ENCODE results near the gene NSUN7. TPM values are rescaled to one million over a fixed set of nuclear protein-coding genes. Genes with fewer than 3 reads are reported as not detected.

Gene NSUN7
- polyA plus RNA-seq, 1 experiment: 0.18 TPM

GRCh38 chr4:40822420-40823166 is 72.8 kb downstream of the NSUN7 start:
- H3K36me3 ChIP-seq (ENCODE audit: control insufficient read depth, insufficient read depth, low read length): peaks cover 18% of the 10 kb centered on the region
- CTCF ChIA-PET: interaction anchor here (1.8 kb wide), 1 partner anchor 18 kb away, joined by 5 read pairs; no protein-coding TSS in a partner anchor
- no peaks in the 10 kb centered on the region for H3K27me3 ChIP-seq (ENCODE audit: control insufficient read depth, insufficient read depth, low read length)
- no peak for TF ChIP-seq CTCF (IDR thresholded peaks at IDR 0.05; ENCODE audit: insufficient read depth, low read depth, low read length)
- POLR2A ChIA-PET: no interaction called here
- DNase-seq (ENCODE audit: low read depth): no peak
- no peak overlapping the region for H3K4me3 ChIP-seq (ENCODE audit: low read depth, low read length)

DNA sequence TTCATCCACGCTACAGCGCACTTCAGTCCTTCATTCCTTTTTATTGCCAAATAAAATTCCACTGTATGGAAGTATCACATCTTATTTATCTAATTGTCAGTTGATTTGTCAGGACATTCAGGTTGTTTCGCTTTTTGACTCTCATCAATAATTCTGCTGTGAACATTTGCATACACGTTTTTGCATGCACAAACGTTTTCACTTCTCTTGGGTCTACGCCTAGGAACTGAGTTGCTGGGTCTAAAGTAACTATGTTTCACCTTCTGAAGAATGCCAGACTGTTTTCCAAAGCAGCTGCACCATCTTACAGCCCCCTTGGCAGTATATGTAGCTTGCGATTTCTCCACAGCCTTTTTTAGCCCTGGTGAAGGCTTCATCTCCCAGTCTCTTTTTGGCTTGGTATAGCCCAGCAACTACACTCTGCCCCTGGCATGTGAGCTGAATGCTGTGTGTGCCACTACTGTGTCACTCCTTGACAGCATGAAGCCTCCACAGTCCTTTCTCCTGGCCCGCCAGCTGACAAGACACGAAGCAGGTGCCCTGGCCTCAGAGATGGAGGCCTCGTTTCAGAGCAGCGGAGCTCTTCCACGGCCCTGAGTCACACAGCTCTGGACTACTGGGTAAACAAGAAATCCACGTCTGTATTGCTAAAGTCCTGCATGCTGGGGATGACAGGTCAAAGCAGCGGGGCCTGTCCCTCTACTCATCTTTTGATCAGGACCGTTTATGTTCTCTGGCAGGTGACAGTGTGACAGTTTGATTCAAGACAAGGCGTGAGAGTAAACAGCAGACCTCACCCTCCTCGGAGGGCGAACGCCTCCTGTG is 75.5 kb downstream of the NSUN7 start:
- ChIA-PET POLR2A (no interaction called here), CTCF (interaction anchor here (1.5 kb wide), 1 partner anchor 16 kb away, joined by 6 read pairs; no protein-coding TSS in a partner anchor)
- no peaks in the 10 kb centered on the region for H3K27me3 ChIP-seq (ENCODE audit: control insufficient read depth, insufficient read depth, low read length)
- no peak for TF ChIP-seq CTCF (IDR thresholded peaks at IDR 0.05; ENCODE audit: insufficient read depth, low read depth, low read length)
- peaks cover 21% of the 10 kb centered on the region for H3K36me3 ChIP-seq (ENCODE audit: control insufficient read depth, insufficient read depth, low read length)
- no peak overlapping the region for H3K4me3 ChIP-seq (ENCODE audit: low read depth, low read length)
- no peak for DNase-seq (ENCODE audit: low read depth)

- DNase-seq (ENCODE audit: low read depth): no peak
- Histone ChIP-seq H3K27me3 (ENCODE audit: control insufficient read depth, insufficient read depth, low read length) (no peaks in the 10 kb centered on the region), H3K4me3 (ENCODE audit: low read depth, low read length) (no peak overlapping the region), H3K36me3 (ENCODE audit: control insufficient read depth, insufficient read depth, low read length) (peaks cover 23% of the 10 kb centered on the region)
- TF ChIP-seq CTCF (IDR thresholded peaks at IDR 0.05; ENCODE audit: insufficient read depth, low read depth, low read length): no peak
- CTCF ChIA-PET: interaction anchor here (0.7 to 1.5 kb wide), 2 partner anchors 14 to 428 kb away, joined by 3 to 7 read pairs; no protein-coding TSS in a partner anchor
- POLR2A ChIA-PET: no interaction called here
Measured at GRCh38 chr4:40826821-40827220, 77.1 kb downstream of the NSUN7 start.

DNA sequence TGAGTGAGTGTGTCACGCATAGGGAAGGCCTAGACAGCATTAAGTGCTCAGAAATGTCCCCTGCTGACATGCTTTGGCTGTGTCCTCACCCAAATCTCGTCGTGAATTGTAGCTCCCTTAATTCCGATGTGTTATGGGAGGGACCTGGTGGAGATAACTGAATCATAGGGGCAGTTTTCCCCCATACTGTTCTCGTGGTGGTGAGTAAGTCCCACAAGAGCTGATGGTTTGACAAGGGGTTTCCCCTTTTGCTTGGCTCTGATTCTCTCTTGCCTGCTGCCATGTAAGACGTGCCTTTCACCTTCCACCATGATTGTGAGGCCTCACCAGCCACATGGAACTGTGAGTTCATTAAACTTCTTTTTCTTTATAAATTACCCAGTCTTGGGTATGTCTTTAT is 78.0 kb downstream of the NSUN7 start:
- ChIA-PET POLR2A (no interaction called here), CTCF (interaction anchor here (1.5 kb wide), 1 partner anchor 13 kb away, joined by 7 read pairs; no protein-coding TSS in a partner anchor)
- Histone ChIP-seq H3K4me3 (ENCODE audit: low read depth, low read length) (no peak overlapping the region), H3K27me3 (ENCODE audit: control insufficient read depth, insufficient read depth, low read length) (no peaks in the 10 kb centered on the region), H3K36me3 (ENCODE audit: control insufficient read depth, insufficient read depth, low read length) (peaks cover 18% of the 10 kb centered on the region)
- no peak for TF ChIP-seq CTCF (IDR thresholded peaks at IDR 0.05; ENCODE audit: insufficient read depth, low read depth, low read length)
- no peak for DNase-seq (ENCODE audit: low read depth)

GRCh38 chr4:40828661-40829060 is 78.9 kb downstream of the NSUN7 start:
- H3K36me3 ChIP-seq (ENCODE audit: control insufficient read depth, insufficient read depth, low read length): peaks cover 16% of the 10 kb centered on the region
- CTCF ChIA-PET: no interaction called here
- POLR2A ChIA-PET: no interaction called here
- DNase-seq (ENCODE audit: low read depth): no peak
- H3K4me3 ChIP-seq (ENCODE audit: low read depth, low read length): no peak overlapping the region
- no peak for TF ChIP-seq CTCF (IDR thresholded peaks at IDR 0.05; ENCODE audit: insufficient read depth, low read depth, low read length)
- H3K27me3 ChIP-seq (ENCODE audit: control insufficient read depth, insufficient read depth, low read length): no peaks in the 10 kb centered on the region

Measured in BJ (cell line).